GM12878 (cell line): ENCODE results near the gene ADCY9.

ENCODE experiments used
- BCL11A ChIP-seq: IDR thresholded peaks from 2 replicates; pipeline ENCODE4 v1.6.1; 2011; ENCODE audit warnings: low read depth, low read length
- CREB1 ChIP-seq: IDR thresholded peaks from 2 replicates; pipeline ENCODE4 v1.6.1; 2012; ENCODE audit warnings: low read depth, mild to moderate bottlenecking, inconsistent platforms
- CTCF ChIP-seq, 3 experiments: IDR thresholded peaks in 2 of 3; conservative IDR thresholded peaks in 1 of 3; 2 replicates each; pipeline ENCODE4 v1.5.1; 2011; ENCODE audit warnings: low read depth in 3 of 3, low read length in 3 of 3, mild to moderate bottlenecking in 3 of 3, control low read depth in 2 of 3, moderate library complexity in 2 of 3, inconsistent platforms in 1 of 3, mixed read lengths in 1 of 3; ENCODE audit not compliant: control insufficient read depth in 2 of 3, insufficient read depth in 1 of 3; ENCODE audit errors: extremely low read depth in 1 of 3
- EZH2 ChIP-seq: IDR thresholded peaks from 2 replicates; pipeline ENCODE4 v1.6.1; 2012; ENCODE audit warnings: low read depth, mild to moderate bottlenecking, control low read depth, inconsistent platforms, low read length, borderline replicate concordance; ENCODE audit not compliant: control insufficient read depth
- NFYB ChIP-seq: IDR thresholded peaks from 2 replicates; pipeline ENCODE4 v1.6.1; 2011; ENCODE audit warnings: low read depth, mild to moderate bottlenecking, low read length, improper control_type of control experiment, moderate library complexity; ENCODE audit not compliant: insufficient read depth
- POLR2AphosphoS2 ChIP-seq: IDR thresholded peaks from 2 replicates; pipeline ENCODE4 v1.6.1; 2011; ENCODE audit warnings: low read depth, mild to moderate bottlenecking, low read length, improper control_type of control experiment, moderate library complexity
- RFX5 ChIP-seq: IDR thresholded peaks from 2 replicates; pipeline ENCODE4 v1.6.1; 2011; ENCODE audit warnings: low read depth, low read length, improper control_type of control experiment

DNA sequence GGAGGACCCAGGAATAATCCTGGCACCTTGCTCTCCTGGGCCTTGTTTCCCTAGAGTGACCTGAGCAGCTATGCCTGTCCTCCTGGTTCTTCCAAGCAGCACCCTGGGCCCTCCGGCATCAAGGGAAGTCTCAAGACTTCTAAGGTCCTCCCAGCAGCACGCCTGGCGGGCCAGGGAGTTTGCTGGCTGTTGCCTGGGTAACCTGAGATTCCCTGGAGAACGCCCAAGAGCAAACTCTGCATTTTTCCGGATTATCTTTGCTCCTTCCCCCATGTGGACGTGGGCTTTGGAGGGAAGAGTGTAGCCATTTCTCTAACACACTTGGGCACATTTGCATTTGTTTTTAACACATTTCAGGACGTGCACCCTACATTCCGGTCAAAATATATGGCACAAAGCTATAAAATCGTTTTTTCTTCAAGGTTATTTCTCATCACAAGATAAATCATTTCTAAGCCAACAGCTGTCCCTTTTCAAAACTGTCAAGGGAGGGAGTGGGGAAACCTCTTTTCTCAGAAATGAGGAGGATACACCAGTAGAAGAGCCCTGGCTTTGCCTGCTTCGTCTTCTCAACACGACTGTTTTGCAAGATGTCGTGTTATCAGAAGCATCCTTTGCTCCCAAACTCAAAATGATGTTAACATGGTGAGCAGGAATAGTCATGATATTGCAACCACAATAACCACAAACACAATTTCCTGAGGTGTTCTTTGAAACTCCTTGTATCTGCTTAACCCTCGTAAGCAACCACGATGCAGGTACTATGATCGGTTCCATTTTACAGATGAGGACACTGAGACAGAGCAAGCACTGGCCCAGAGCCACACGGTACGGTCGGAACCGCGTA lies 116.5 kb downstream of the ADCY9 start:
- TF ChIP-seq EZH2 (no peak), NFYB (no peak), BCL11A (no peak), CREB1 (no peak), POLR2AphosphoS2 (no peak), RFX5 (no peak), CTCF (IDR thresholded peaks at IDR 0.05 in 2 of 3, conservative IDR thresholded peaks at IDR 0.05 in 1 of 3; ENCODE audit: control insufficient read depth in 2 of 3, extremely low read depth in 1 of 3, insufficient read depth in 1 of 3, low read depth in 3 of 3, low read length in 3 of 3) (no peak)
